Upper lobe of left lung (tissue), 4 donors: Measurements from ENCODE around the gene FADS2.

ENCODE experiments used
- CTCF ChIP-seq, 6 experiments: fragments of 450-650 bp in 4 of 6; fragments of 200-600 bp in 2 of 6; sonication (generic) in 2 of 6; IDR thresholded peaks; one replicate each; pipeline ENCODE4 v1.5.1; 2016 to 2019; ENCODE audit warnings: antibody characterized with exemption in 6 of 6
- EP300 ChIP-seq, 4 donors: sonication (generic); formaldehyde crosslinking; IDR thresholded peaks; one replicate each; pipeline ENCODE4 v1.5.1; 2017; ENCODE audit warnings: antibody characterized with exemption in 4 of 4, control low read depth in 2 of 4
- POLR2A ChIP-seq, 4 donors: fragments of 450-650 bp; IDR thresholded peaks; one replicate each; pipeline ENCODE4 v1.5.1; 2016 to 2017; ENCODE audit warnings: antibody characterized with exemption in 4 of 4, mild to moderate bottlenecking in 2 of 4
- POLR2AphosphoS5 ChIP-seq, 2 donors: sonication (generic); formaldehyde crosslinking; IDR thresholded peaks; one replicate each; pipeline ENCODE4 v1.5.1; 2017; ENCODE audit warnings: antibody characterized with exemption in 2 of 2

DNA sequence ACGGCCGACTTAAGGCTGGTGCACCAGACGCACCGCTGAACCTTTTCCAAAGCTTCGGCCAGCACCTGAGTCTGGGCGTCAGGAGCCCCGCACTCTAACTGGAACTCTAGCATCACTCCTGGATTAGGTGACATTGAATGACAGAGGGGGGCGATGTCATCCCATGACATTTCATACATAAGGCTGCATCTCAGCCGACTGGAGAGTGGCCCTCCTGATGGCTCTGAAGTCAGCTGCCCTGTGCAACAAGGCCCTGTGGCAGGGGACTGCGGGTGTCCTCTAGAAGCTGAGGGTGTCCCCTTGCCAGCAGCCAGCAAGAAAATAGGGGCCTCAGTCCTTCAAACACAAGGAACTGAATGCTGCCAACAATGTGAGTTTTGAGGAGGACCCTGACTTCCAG is 73.3 kb downstream of the FADS2 start:
- TF ChIP-seq CTCF (IDR thresholded peaks at IDR 0.05) (no peak), POLR2AphosphoS5 (IDR thresholded peaks at IDR 0.05) (no peak), POLR2A (IDR thresholded peaks at IDR 0.05) (no peak), EP300 (IDR thresholded peaks at IDR 0.05) (no peak)
